ENCODE measurements around the gene LRRC1. TPM values are rescaled to one million over a fixed set of nuclear protein-coding genes. Genes with fewer than 3 reads are reported as not detected.

LRRC1 gene
- total and polyA plus RNA-seq, 2 experiments from 2014 or later = 11.3 to 16.6 TPM

GRCh38 chr6:53962646-53963045 is 167.8 kb downstream of the LRRC1 start:
- no peak overlapping the region for H3K4me3 Mint-ChIP-seq
- H3K36me3 Mint-ChIP-seq (ENCODE audit: low read depth) = no peaks in the 10 kb centered on the region
- Histone ChIP-seq H3K9me2 (ENCODE audit: insufficient read depth) (no peaks in the 10 kb centered on the region), H3F3A (replicated peaks; ENCODE audit: low read depth) (no peaks in the 10 kb centered on the region), H3K27ac (ENCODE audit: low read depth) (peak overlapping the region; percentile 61; the same call in 1 of the 2 replicates), H3K4me2 (no peak overlapping the region), H4K20me1 (replicated peaks; ENCODE audit: insufficient read depth) (no peaks in the 10 kb centered on the region), H3K4me1 (ENCODE audit: insufficient read depth) (peaks cover 6% of the 10 kb centered on the region), H3K27me3 (ENCODE audit: insufficient read depth) (no peaks in the 10 kb centered on the region), H3K36me3 (ENCODE audit: insufficient read depth) (no peaks in the 10 kb centered on the region), H3K79me2 (replicated peaks; ENCODE audit: insufficient read depth) (no peaks in the 10 kb centered on the region), H3K4me3 (no peak overlapping the region), H2AFZ (no peak overlapping the region)
- TF ChIP-seq ETS1 (IDR thresholded peaks at IDR 0.05) (no peak), CTCF (conservative IDR thresholded peaks at IDR 0.05; ENCODE audit: low read depth in 2 of 2) (no peak), NANOG (IDR thresholded peaks at IDR 0.05; ENCODE audit: borderline replicate concordance) (no peak), CREB1 (CRISPR knock-in tag; IDR thresholded peaks at IDR 0.05; ENCODE audit: low read depth) (no peak), REST (IDR thresholded peaks at IDR 0.05; ENCODE audit: unreplicated experiment) (no peak), JUNB (IDR thresholded peaks at IDR 0.05; ENCODE audit: unreplicated experiment) (no peak), ZNF114 (CRISPR knock-in tag; IDR thresholded peaks at IDR 0.05) (no peak), EZH2 (IDR thresholded peaks at IDR 0.05; ENCODE audit: low read depth, unreplicated experiment) (no peak), POLR2AphosphoS5 (IDR thresholded peaks at IDR 0.05; ENCODE audit: low read depth) (no peak), ZNF462 (CRISPR knock-in tag; IDR thresholded peaks at IDR 0.05) (no peak), ZNF331 (CRISPR knock-in tag; IDR thresholded peaks at IDR 0.05; ENCODE audit: low read depth) (no peak), STAT1 (IDR thresholded peaks at IDR 0.05; ENCODE audit: unreplicated experiment) (no peak), EZH2phosphoT487 (IDR thresholded peaks at IDR 0.05; ENCODE audit: unreplicated experiment) (no peak)
- peak overlapping the region; percentile 70; the same call in 1 of the 2 replicates for H3K27ac Mint-ChIP-seq
- no peaks in the 10 kb centered on the region for H3K27me3 Mint-ChIP-seq (ENCODE audit: insufficient read depth, low read depth, poor library complexity)
- DNase-seq (ENCODE audit: low spot score) (no peak), ATAC-seq (no peak)
- peaks cover 17% of the 10 kb centered on the region for H3K4me1 Mint-ChIP-seq
- no peaks in the 10 kb centered on the region for H3K9me3 Mint-ChIP-seq
